HG03196 (cell line): ENCODE results near the gene GBX1.

Source experiments
- ATAC-seq: cut with Tn5 transposase; IDR thresholded peaks from one replicate; pipeline ENCODE4 v1.9.1; 2021; ENCODE audit not compliant: unreplicated experiment

Gene GBX1

GRCh38 chr7:151129117-151129959 lies 38.2 kb downstream of the GBX1 start:
- no peak for ATAC-seq

- ATAC-seq, result no peak
Observed at GRCh38 chr7:151128716-151129115, 38.8 kb downstream of the GBX1 start.

GRCh38 chr7:151128144-151128543 lies 39.4 kb downstream of the GBX1 start:
- ATAC-seq, result no peak

GRCh38 chr7:151126491-151127137 lies 40.9 kb downstream of the GBX1 start:
- no peak for ATAC-seq

- ATAC-seq, result no peak
Observed at GRCh38 chr7:151125846-151126481, 41.5 kb downstream of the GBX1 start.

- ATAC-seq, result no peak
Observed at GRCh38 chr7:151125470-151125845, 42.0 kb downstream of the GBX1 start.

GRCh38 chr7:151124899-151125399 lies 42.5 kb downstream of the GBX1 start:
- ATAC-seq, result no peak

- ATAC-seq, result no peak
Observed at GRCh38 chr7:151124481-151124880, 43.0 kb downstream of the GBX1 start.

- ATAC-seq, result peak; percentile 67
Observed at GRCh38 chr7:151123822-151124464, 43.6 kb downstream of the GBX1 start.

GRCh38 chr7:151123158-151123821 lies 44.2 kb downstream of the GBX1 start:
- no peak for ATAC-seq

GRCh38 chr7:151122796-151123157 lies 44.7 kb downstream of the GBX1 start:
- no peak for ATAC-seq

- no peak for ATAC-seq
Observed at GRCh38 chr7:151122276-151122675, 45.2 kb downstream of the GBX1 start.

- ATAC-seq, result no peak
Observed at GRCh38 chr7:151121380-151122170, 45.9 kb downstream of the GBX1 start.

- no peak for ATAC-seq
Observed at GRCh38 chr7:151120896-151121295, 46.6 kb downstream of the GBX1 start.

- ATAC-seq, result no peak
Observed at GRCh38 chr7:151119902-151120301, 47.6 kb downstream of the GBX1 start.

- ATAC-seq, result no peak
Observed at GRCh38 chr7:151119055-151119415, 48.5 kb downstream of the GBX1 start.

- no peak for ATAC-seq
Observed at GRCh38 chr7:151118108-151119054, 49.1 kb downstream of the GBX1 start.

GRCh38 chr7:151117565-151117964 lies 49.9 kb downstream of the GBX1 start:
- no peak for ATAC-seq
